Measurements from ENCODE around the gene BLCAP.

- TF ChIP-seq ESRRG (CRISPR knock-in tag; IDR thresholded peaks at IDR 0.05) (no peak), PATZ1 (CRISPR knock-in tag; IDR thresholded peaks at IDR 0.05; ENCODE audit: borderline replicate concordance) (no peak), RARB (CRISPR knock-in tag; IDR thresholded peaks at IDR 0.05) (no peak), CREB5 (CRISPR knock-in tag; IDR thresholded peaks at IDR 0.05; ENCODE audit: low read depth) (no peak), ZFP30 (CRISPR knock-in tag; IDR thresholded peaks at IDR 0.05) (no peak), ZNF8 (CRISPR knock-in tag; IDR thresholded peaks at IDR 0.05) (no peak), ZC3H10 (CRISPR knock-in tag; IDR thresholded peaks at IDR 0.05) (no peak), POU6F1 (CRISPR knock-in tag; IDR thresholded peaks at IDR 0.05; ENCODE audit: borderline replicate concordance, low read depth) (no peak), ZNF565 (CRISPR knock-in tag; conservative IDR thresholded peaks at IDR 0.05; ENCODE audit: low read depth) (no peak)
These were observed 25.7 kb downstream of the BLCAP start for GRCh38 chr20:37501940-37502339.

Measured in SK-N-SH treated with all-trans-retinoic acid at 6 μM for 48 hours (cell line).